CD4-positive, alpha-beta T cell (primary cell): ENCODE data around the gene GET3. TPM values are rescaled to one million over a fixed set of nuclear protein-coding genes. Genes with fewer than 3 reads are reported as not detected.

Experiments used
- ATAC-seq: fragments of 200-7000 bp; cut with Tn5 transposase; one replicate; pipeline ENCODE4 v1.10.0; 2022; ENCODE audit warnings: mild to moderate bottlenecking; ENCODE audit not compliant: poor library complexity
- CTCF ChIA-PET: fragments of 350-600 bp; sonication (Branson Sonifier 250); formaldehyde crosslinking; loops from one replicate; lab custom pipeline; 2021; ENCODE audit warnings: antibody characterized with exemption, inconsistent platforms; lab: Charles Lee
- POLR2A ChIA-PET: fragments of 350-600 bp; sonication (Branson Sonifier 250); formaldehyde crosslinking; loops from one replicate; lab custom pipeline; 2021; ENCODE audit warnings: antibody characterized with exemption, inconsistent platforms; lab: Charles Lee
- DNase-seq, 14 experiments: peaks; one replicate each; pipeline ENCODE4 v3.0.0-alpha.2; 2013 to 2020; ENCODE audit warnings: mixed read lengths in 2 of 14
- H3K27ac ChIP-seq, 2 donors: one replicate each; pipeline versions ENCODE4 v1.5.1 to v1.7.0; 2013; ENCODE audit warnings: low read length in 2 of 2, low read depth in 1 of 2, mild to moderate bottlenecking in 1 of 2
- H3K27me3 ChIP-seq, 2 experiments: 1 replicate in 1 of 2; 2 replicates in 1 of 2; pipeline versions ENCODE4 v1.6.1 to v1.7.0; 2013; ENCODE audit warnings: low read length in 2 of 2, control low read depth in 1 of 2, mild to moderate bottlenecking in 1 of 2, moderate library complexity in 1 of 2; ENCODE audit not compliant: insufficient read depth in 2 of 2, control insufficient read depth in 1 of 2
- H3K36me3 ChIP-seq: one replicate; pipeline ENCODE4 v1.6.1; 2013; ENCODE audit warnings: low read length, control low read depth; ENCODE audit not compliant: insufficient read depth
- H3K4me1 ChIP-seq: one replicate; pipeline ENCODE4 v1.6.1; 2013; ENCODE audit warnings: low read length, control low read depth; ENCODE audit not compliant: insufficient read depth
- H3K4me3 ChIP-seq: one replicate; pipeline ENCODE4 v1.5.1; 2013; ENCODE audit warnings: mild to moderate bottlenecking, low read length, moderate library complexity
- H3K9me3 ChIP-seq, 2 experiments: 1 replicate in 1 of 2; 2 replicates in 1 of 2; pipeline versions ENCODE4 v1.6.1 to v1.7.0; 2013; ENCODE audit warnings: low read length in 2 of 2, mild to moderate bottlenecking in 2 of 2, control low read depth in 1 of 2, moderate library complexity in 1 of 2; ENCODE audit not compliant: control insufficient read depth in 1 of 2, insufficient read depth in 1 of 2
- H3K27ac Mint-ChIP-seq: one replicate; pipeline ENCODE4 v1.8.0; 2020; ENCODE audit warnings: mixed read lengths
- H3K27me3 Mint-ChIP-seq: one replicate; pipeline ENCODE4 v1.8.0; 2021; ENCODE audit warnings: mixed read lengths
- H3K36me3 Mint-ChIP-seq: one replicate; pipeline ENCODE4 v1.8.0; 2021; ENCODE audit warnings: low read depth, mixed read lengths
- H3K4me1 Mint-ChIP-seq: one replicate; pipeline ENCODE4 v1.8.0; 2021; ENCODE audit warnings: low read depth, mixed read lengths
- H3K4me3 Mint-ChIP-seq: one replicate; pipeline ENCODE4 v1.8.0; 2020; ENCODE audit warnings: mild to moderate bottlenecking, mixed read lengths
- H3K9me3 Mint-ChIP-seq: one replicate; pipeline ENCODE4 v1.8.0; 2020; ENCODE audit warnings: mixed read lengths
- CTCF ChIP-seq: fragments of 200-600 bp; IDR thresholded peaks from one replicate; pipeline ENCODE4 v1.8.0; 2022; ENCODE audit warnings: antibody characterized with exemption, mild to moderate bottlenecking
- intact Hi-C, 2 experiments: fragments of 100-400 bp; cut with DNase I in 1 of 2; cut with micrococcal nuclease in 1 of 2; formaldehyde crosslinking; loops; one replicate each; pipeline versions ENCODE4 v1.15.1 to v1.9.0; 2023 to 2025; cut with DNase I, micrococcal nuclease
- total RNA-seq, 174 experiments: library from RNA in 2 of 174; stranded (reverse) in 2 of 174; gene quantifications; one replicate each; pipeline ENCODE4 v1.2.3 and lab custom pipeline; 2021 to 2026

GET3 gene
- total RNA-seq, 2 experiments from 2014 or later = 13.9 to 14.5 TPM

DNA sequence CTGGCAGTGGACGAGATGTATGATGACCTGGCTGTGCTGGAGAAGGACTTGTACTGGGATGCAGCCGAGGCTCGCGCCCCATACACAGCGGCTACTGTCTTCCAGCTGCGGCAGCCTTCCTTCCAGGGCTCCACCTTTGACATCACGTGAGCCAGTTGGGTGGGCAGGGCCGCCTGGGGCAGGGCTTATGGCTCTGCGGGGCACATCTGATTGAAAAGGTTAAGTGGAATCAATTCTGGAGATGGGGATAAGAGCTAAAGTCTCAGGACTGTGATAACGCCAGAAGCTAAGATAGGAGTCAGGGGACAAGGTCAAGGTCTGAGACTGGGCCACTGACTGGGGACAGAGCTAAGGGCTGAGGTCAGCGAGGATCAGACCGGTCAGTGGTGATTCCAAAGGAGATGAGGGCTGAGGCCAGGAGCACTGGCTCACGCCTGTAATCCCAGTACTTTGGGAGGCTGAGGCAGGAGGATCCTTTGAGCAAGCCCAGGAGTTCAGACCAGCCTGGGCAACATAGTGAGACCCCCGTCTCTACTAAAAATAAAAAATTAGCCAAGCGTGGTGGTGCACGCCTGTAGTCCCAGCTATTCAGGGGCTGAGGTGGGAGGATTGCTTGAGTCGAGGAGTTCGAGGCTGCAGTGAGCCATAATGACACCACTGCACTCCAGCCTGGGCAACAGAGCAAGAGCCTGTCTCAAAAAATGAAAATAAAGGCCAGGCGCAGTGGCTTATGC lies 19.0 kb downstream of the GET3 start:
- H3K4me1 ChIP-seq = peaks cover 14% of the 10 kb centered on the region
- DNase-seq = no peak
- Mint-ChIP-seq H3K4me3 (no peak overlapping the region), H3K4me1 (no peaks in the 10 kb centered on the region), H3K9me3 (no peaks in the 10 kb centered on the region), H3K27ac (no peak overlapping the region), H3K36me3 (no peaks in the 10 kb centered on the region), H3K27me3 (peaks cover 30% of the 10 kb centered on the region)
- no peak overlapping the region for H3K27ac ChIP-seq
- H3K36me3 ChIP-seq = no peaks in the 10 kb centered on the region
- no peaks in the 10 kb centered on the region for H3K9me3 ChIP-seq
- TF ChIP-seq CTCF = no peak
- ATAC-seq = no peak
- H3K27me3 ChIP-seq = peaks cover 11 to 14% of the 10 kb centered on the region in 2 experiments
- intact Hi-C loops = loop anchor here in 1 of 2 experiments (2.0 kb wide), 1 partner anchor 192 kb away; no protein-coding TSS in a partner anchor
- no peak overlapping the region for H3K4me3 ChIP-seq
- ChIA-PET CTCF (interaction anchor here (1.7 to 2.0 kb wide), 2 partner anchors 35 to 45 kb away, joined by 11 to 12 read pairs; partner anchors contain the start of genes PRDX2 and THSD8), POLR2A (no interaction called here)

DNA sequence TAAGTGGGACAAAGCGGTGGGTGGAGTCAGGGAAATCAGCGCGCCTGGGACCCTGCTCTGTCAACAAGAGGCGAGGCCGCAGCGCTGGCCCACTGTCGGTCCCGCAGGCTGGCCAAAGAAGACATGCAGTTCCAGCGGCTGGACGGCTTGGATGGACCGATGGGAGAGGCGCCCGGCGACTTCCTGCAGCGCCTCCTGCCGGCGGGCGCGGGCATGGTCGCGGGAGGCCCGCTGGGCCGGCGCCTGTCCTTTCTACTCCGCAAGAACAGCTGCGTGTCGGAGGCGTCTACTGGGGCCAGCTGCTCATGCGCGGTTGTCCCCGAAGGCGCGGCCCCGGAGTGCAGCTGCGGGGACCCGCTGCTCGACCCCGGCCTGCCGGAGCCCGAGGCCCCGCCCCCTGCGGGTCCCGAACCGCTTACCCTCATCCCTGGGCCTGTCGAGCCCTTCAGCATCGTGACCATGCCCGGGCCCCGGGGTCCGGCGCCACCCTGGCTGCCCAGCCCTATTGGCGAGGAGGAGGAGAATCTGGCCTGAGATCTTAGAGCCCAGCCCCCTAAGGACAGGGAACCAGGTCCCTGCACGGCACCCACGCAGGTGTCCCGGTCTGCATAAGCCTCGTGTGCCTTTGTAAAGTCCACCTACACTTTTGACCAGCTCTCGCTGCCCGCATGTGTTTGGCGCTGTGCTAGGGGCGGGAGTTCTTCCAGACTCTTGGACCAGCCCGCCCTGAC lies 20.4 kb downstream of the GET3 start:
- DNase-seq (peak in 13 of 14 experiments; percentile 38 to 81 (median 53)), ATAC-seq (peak; percentile 76)
- intact Hi-C loops = loop anchor here (1.0 to 2.0 kb wide), 4 partner anchors 24 to 193 kb away; no protein-coding TSS in a partner anchor
- TF ChIP-seq CTCF = peak; percentile 86
- Mint-ChIP-seq H3K4me1 (no peaks in the 10 kb centered on the region), H3K27me3 (peaks cover 25% of the 10 kb centered on the region), H3K4me3 (no peak overlapping the region), H3K36me3 (no peaks in the 10 kb centered on the region), H3K27ac (no peak overlapping the region), H3K9me3 (no peaks in the 10 kb centered on the region)
- Histone ChIP-seq H3K4me3 (no peak overlapping the region), H3K4me1 (peaks cover 14% of the 10 kb centered on the region), H3K9me3 (no peaks in the 10 kb centered on the region), H3K27me3 (peaks cover 11% of the 10 kb centered on the region in 2 experiments), H3K36me3 (no peaks in the 10 kb centered on the region), H3K27ac (no peak overlapping the region)
- CTCF ChIA-PET = interaction anchor here (0.6 to 2.0 kb wide), 22 partner anchors 9 to 769 kb away, joined by 3 to 20 read pairs (median 5); partner anchors contain the start of genes GET3, PRDX2, THSD8 and TRIR
- POLR2A ChIA-PET = interaction anchor here (0.9 to 1.1 kb wide), 3 partner anchors 34 to 89 kb away, joined by 3 to 5 read pairs (median 3); partner anchors contain the start of gene JUNB

DNA sequence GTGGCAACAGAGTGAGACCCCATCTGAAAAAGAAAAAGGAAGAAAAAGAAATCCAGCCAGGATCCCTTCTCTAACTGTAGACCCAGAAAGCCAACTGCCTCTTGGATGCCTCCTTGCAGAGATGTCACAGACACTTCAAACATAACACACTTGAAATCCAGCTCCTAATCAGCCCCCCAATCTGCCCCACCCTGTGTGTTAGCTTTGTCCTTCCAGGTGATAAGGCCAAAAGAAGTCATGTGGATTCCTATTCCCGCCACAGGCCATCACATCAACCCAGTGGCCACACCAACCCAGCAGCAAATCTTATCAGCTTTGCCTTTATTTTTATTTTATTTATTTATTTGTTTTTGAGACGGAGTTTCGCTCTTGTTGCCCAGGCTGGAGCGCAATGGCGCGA lies 22.4 kb downstream of the GET3 start:
- peaks cover 20% of the 10 kb centered on the region for H3K27me3 Mint-ChIP-seq
- peaks cover 11% of the 10 kb centered on the region in 2 experiments for H3K27me3 ChIP-seq
- H3K9me3 ChIP-seq = peaks cover 0 to 5% of the 10 kb centered on the region in 2 experiments
- H3K4me3 ChIP-seq = no peak overlapping the region
- intact Hi-C loops = loop anchor here (1.0 to 2.0 kb wide), 3 partner anchors 37 to 88 kb away; no protein-coding TSS in a partner anchor
- CTCF ChIA-PET = interaction anchor here (0.6 to 2.6 kb wide), 12 partner anchors 10 to 175 kb away, joined by 3 to 29 read pairs (median 4); partner anchors contain the start of genes GET3 and JUNB
- no peak overlapping the region for H3K27ac ChIP-seq
- no peaks in the 10 kb centered on the region for H3K36me3 ChIP-seq
- no peak for DNase-seq
- H3K4me1 ChIP-seq = peaks cover 14% of the 10 kb centered on the region
- H3K27ac Mint-ChIP-seq = no peak overlapping the region
- no peaks in the 10 kb centered on the region for H3K4me1 Mint-ChIP-seq
- POLR2A ChIA-PET = interaction anchor here (1.4 to 1.6 kb wide), 3 partner anchors 32 to 43 kb away, joined by 5 to 7 read pairs (median 6); partner anchors contain the start of gene JUNB
- TF ChIP-seq CTCF = no peak
- H3K4me3 Mint-ChIP-seq = no peak overlapping the region
- H3K36me3 Mint-ChIP-seq = no peaks in the 10 kb centered on the region
- no peak for ATAC-seq
- no peaks in the 10 kb centered on the region for H3K9me3 Mint-ChIP-seq
